Mesothelial cell of epicardium (in vitro differentiated cells): ENCODE results near the gene FLVCR2. TPM values are rescaled to one million over a fixed set of nuclear protein-coding genes. Genes with fewer than 3 reads are reported as not detected.

Source experiments
- DNase-seq, 2 experiments: peaks; one replicate each; pipeline ENCODE4 v3.0.0; 2021; ENCODE audit warnings: low spot score in 2 of 2; ENCODE audit not compliant: unreplicated experiment in 2 of 2
- H3K27ac Mint-ChIP-seq: 2 replicates; pipeline ENCODE4 v1.8.0; 2021; ENCODE audit warnings: mixed read lengths
- H3K27me3 Mint-ChIP-seq: 2 replicates; pipeline ENCODE4 v1.8.0; 2021; ENCODE audit warnings: low read depth, mixed read lengths
- H3K36me3 Mint-ChIP-seq: 2 replicates; pipeline ENCODE4 v1.8.0; 2021; ENCODE audit warnings: mixed read lengths
- H3K4me1 Mint-ChIP-seq: 2 replicates; pipeline ENCODE4 v1.8.0; 2021; ENCODE audit warnings: mixed read lengths
- H3K4me3 Mint-ChIP-seq: 2 replicates; pipeline ENCODE4 v1.8.0; 2021; ENCODE audit warnings: mild to moderate bottlenecking, moderate library complexity, mixed read lengths
- H3K9me3 Mint-ChIP-seq: 2 replicates; pipeline ENCODE4 v1.8.0; 2021; ENCODE audit warnings: mixed read lengths
- CTCF ChIP-seq: fragments of 200-600 bp; sonication (generic); IDR thresholded peaks from one replicate; pipeline ENCODE4 v1.5.0; 2021; ENCODE audit warnings: antibody characterized with exemption; ENCODE audit not compliant: unreplicated experiment
- total RNA-seq: library from RNA; stranded (reverse); gene quantifications from 3 replicates; pipeline ENCODE4 v1.2.1, GENCODE V29; 2021

The FLVCR2 gene
- total RNA-seq, 1 donor from 2014 or later, result 3.0 TPM

DNA sequence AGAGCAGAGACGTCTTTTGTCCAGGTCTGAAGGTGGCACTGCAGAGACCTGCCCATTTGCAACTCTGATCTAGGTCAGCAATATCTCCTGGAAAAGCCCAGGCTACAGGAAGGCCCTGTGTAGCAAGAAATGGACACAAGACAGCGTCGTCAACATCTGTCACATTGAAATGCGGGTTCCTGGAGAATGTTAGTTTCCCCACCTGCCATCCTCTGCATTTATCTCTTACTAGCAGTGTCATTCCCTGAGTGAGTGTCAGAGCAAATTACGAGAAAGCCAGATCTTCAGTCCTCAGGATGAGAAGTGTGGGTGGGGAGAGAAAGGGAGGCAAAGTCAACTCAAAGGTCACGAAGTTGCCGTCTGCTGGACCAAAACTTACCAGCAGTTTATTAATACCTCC is 27.4 kb upstream of the FLVCR2 start:
- Mint-ChIP-seq H3K9me3 (peaks cover 7% of the 10 kb centered on the region), H3K36me3 (peaks cover 2% of the 10 kb centered on the region), H3K27me3 (peaks cover 3% of the 10 kb centered on the region), H3K4me1 (peaks cover 30% of the 10 kb centered on the region), H3K4me3 (no peak overlapping the region), H3K27ac (no peak overlapping the region)
- TF ChIP-seq CTCF, result no peak
- no peak for DNase-seq

DNA sequence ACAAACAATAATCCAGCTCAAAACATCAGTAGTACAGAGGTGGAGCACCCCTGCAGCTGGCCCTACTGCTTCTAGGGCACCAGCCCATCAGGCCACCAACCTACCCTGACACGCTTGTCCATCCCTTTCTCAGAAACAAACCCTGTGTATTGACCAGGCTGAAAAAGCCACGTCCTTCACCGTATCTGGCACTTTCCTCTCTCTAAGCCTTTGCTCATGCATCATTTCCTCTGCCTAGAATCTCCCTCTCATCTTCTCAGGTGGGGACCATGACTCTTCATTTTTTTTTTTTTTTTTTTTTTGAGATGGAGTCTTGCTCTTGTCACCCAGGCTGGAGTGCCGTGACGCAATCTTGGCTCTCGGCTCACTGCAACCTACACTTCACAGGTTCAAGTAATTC is 25.3 kb upstream of the FLVCR2 start:
- TF ChIP-seq CTCF, result no peak
- Mint-ChIP-seq H3K27me3 (peaks cover 3% of the 10 kb centered on the region), H3K27ac (no peak overlapping the region), H3K9me3 (peaks cover 16% of the 10 kb centered on the region), H3K4me3 (no peak overlapping the region), H3K4me1 (peaks cover 31% of the 10 kb centered on the region), H3K36me3 (peaks cover 2% of the 10 kb centered on the region)
- DNase-seq, result no peak

DNA sequence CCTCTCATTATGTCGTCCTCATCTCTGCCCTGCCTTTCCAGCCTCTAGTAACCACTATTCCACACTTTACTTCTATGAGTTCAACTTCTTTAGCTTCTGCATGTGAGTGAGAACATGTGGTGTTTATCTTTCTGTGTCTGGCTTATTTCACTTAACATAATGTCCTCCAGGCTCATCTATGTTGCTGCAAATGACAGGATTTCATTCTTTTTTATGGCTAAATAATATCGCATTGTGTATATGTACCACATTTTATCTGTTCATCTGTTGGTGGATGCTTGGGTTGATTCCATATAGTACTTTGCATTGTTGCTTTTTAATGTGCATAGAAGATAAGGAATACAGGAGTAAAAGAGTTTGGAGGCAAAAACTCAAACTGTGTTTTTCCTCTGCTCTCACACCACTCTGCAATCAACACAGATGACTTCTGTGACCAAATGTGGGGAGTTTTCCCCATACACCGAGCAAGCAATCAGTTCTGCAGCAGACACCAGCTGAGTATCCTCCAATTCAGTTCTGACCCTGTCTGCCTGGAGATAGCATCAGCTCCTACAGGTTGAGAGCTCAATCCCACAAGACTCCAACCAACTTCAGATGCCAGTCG is 24.6 kb upstream of the FLVCR2 start:
- peaks cover 2% of the 10 kb centered on the region for H3K36me3 Mint-ChIP-seq
- peak overlapping the region; percentile 96 for H3K27ac Mint-ChIP-seq
- DNase-seq, result no peak
- H3K4me1 Mint-ChIP-seq, result peaks cover 31% of the 10 kb centered on the region
- H3K4me3 Mint-ChIP-seq, result no peak overlapping the region
- TF ChIP-seq CTCF, result no peak
- H3K27me3 Mint-ChIP-seq, result peaks cover 3% of the 10 kb centered on the region
- peaks cover 19% of the 10 kb centered on the region for H3K9me3 Mint-ChIP-seq

DNA sequence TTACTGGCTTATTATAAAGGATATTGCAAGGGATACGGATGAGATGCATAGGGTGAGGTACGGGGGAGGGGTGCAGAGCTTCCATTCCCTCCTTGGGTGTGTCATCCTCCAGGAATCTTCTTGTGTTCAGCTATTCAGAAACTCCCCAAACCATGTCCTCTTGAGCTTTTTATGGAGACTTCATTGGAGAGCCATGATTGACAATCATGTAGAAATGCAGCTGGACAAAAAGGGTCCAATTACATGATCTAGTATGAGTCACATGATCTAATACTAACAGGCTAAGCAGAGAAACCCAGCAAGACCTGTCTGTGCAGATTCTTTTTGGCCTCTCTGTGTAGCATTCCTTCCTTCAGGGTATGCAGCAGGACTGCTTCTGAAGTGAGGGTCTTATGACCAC is 23.9 kb upstream of the FLVCR2 start:
- Mint-ChIP-seq H3K36me3 (peaks cover 2% of the 10 kb centered on the region), H3K27ac (peak overlapping the region; percentile 96), H3K4me3 (peak overlapping the region; percentile 31), H3K9me3 (peaks cover 19% of the 10 kb centered on the region), H3K27me3 (peaks cover 3% of the 10 kb centered on the region), H3K4me1 (peaks cover 31% of the 10 kb centered on the region)
- DNase-seq, result no peak
- TF ChIP-seq CTCF, result no peak

GRCh38 chr14:75558440-75558839 is 20.0 kb upstream of the FLVCR2 start:
- peaks cover 2% of the 10 kb centered on the region for H3K36me3 Mint-ChIP-seq
- H3K27me3 Mint-ChIP-seq, result no peaks in the 10 kb centered on the region
- peaks cover 35% of the 10 kb centered on the region for H3K4me1 Mint-ChIP-seq
- no peak for TF ChIP-seq CTCF
- peaks cover 19% of the 10 kb centered on the region for H3K9me3 Mint-ChIP-seq
- H3K27ac Mint-ChIP-seq, result no peak overlapping the region
- no peak overlapping the region for H3K4me3 Mint-ChIP-seq
- DNase-seq, result no peak

- Mint-ChIP-seq H3K27ac (no peak overlapping the region), H3K27me3 (no peaks in the 10 kb centered on the region), H3K4me3 (no peak overlapping the region)
Observed at GRCh38 chr14:75559045-75559444, 19.4 kb upstream of the FLVCR2 start.

More at GRCh38 chr14:75559045-75559444, 19.4 kb upstream of the FLVCR2 start:
- no peak for TF ChIP-seq CTCF
- peaks cover 2% of the 10 kb centered on the region for H3K36me3 Mint-ChIP-seq
- H3K9me3 Mint-ChIP-seq, result peaks cover 14% of the 10 kb centered on the region
- peaks cover 29% of the 10 kb centered on the region for H3K4me1 Mint-ChIP-seq
- DNase-seq, result no peak
